Tibial artery (tissue), 4 donors: ENCODE results near the gene HHLA2.

Experiments used
- DNase-seq, 2 donors: peaks; one replicate each; pipeline ENCODE4 v3.0.0-alpha.2; 2019
- H3K27ac ChIP-seq, 2 donors: fragments of 200-600 bp; sonication (generic) in 1 of 2; 1 replicate in 1 of 2; 2 replicates in 1 of 2; pipeline ENCODE4 v1.5.1; 2018 to 2019; ENCODE audit warnings: mild to moderate bottlenecking in 1 of 2
- H3K27me3 ChIP-seq, 2 donors: fragments of 200-600 bp; sonication (generic) in 1 of 2; one replicate each; pipeline versions ENCODE4 v1.5.1 to v1.6.0; 2016 to 2019
- H3K36me3 ChIP-seq, 3 donors: fragments of 200-600 bp; sonication (generic) in 2 of 3; one replicate each; pipeline ENCODE4 v1.5.1; 2016 to 2019; ENCODE audit warnings: mild to moderate bottlenecking in 2 of 3
- H3K4me1 ChIP-seq, 4 donors: fragments of 200-600 bp; sonication (generic) in 2 of 4; 1 replicate in 3 of 4; 2 replicates in 1 of 4; pipeline ENCODE4 v1.5.1; 2016 to 2019
- H3K4me3 ChIP-seq, 2 donors: fragments of 200-600 bp; sonication (generic) in 1 of 2; 1 replicate in 1 of 2; 2 replicates in 1 of 2; pipeline ENCODE4 v1.5.1; 2018 to 2019; ENCODE audit warnings: mild to moderate bottlenecking in 2 of 2
- H3K9me3 ChIP-seq, 3 donors: fragments of 200-600 bp; sonication (generic) in 1 of 3; one replicate each; pipeline ENCODE4 v1.5.1; 2016 to 2019
- intact Hi-C: fragments of 100-400 bp; cut with DNase I; formaldehyde crosslinking; loops from one replicate; pipeline ENCODE4 v1.15.0; 2023; ENCODE audit warnings: low total_unique reads
- TF ChIP-seq, protein P1 (sequence below), 2 experiments: fragments of 200-600 bp in 1 of 2; fragments of 450-650 bp in 1 of 2; IDR thresholded peaks; one replicate each; pipeline ENCODE4 v1.5.1; 2017 to 2019; ENCODE audit warnings: antibody characterized with exemption in 2 of 2, mild to moderate bottlenecking in 1 of 2, moderate library complexity in 1 of 2

The HHLA2 gene

DNA sequence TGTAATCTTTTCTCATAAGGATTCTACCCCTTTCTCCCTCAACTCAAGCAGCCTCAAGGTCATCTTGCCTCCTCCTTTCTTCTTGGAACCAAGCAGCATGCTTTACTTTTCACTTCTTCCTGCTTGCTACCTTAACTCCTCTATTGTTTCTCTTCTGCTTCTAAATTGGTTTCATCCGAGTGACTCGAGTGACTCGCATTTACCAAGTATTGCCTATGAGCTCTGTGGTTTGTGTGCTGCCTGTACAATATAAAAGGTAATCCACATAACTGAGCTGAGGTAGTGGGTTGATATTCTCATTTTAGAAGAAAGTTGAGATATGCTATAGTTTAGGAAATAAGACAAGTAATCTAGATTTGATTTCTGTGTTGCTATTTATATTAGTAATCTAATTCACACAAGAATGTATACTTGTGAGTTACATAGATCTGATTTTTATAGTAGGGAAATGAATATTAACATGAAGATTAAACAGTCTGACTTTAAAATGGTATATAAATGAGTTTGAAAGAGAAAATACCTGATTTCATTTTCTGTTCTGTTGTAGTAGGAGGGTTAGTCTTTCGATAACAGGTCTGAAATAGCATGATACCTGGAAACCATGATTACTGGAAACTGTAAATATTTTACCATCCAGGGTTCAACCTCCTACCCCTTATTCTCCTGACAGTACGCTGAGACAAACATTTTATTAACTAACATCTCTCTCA lies 5.5 kb downstream of the HHLA2 start:
- no peaks in the 10 kb centered on the region for H3K36me3 ChIP-seq
- no peak overlapping the region for H3K27ac ChIP-seq
- H3K4me1 ChIP-seq = peaks cover 0 to 6% (median 0%) of the 10 kb centered on the region in 4 donors
- no peak overlapping the region for H3K4me3 ChIP-seq
- H3K27me3 ChIP-seq = no peaks in the 10 kb centered on the region
- TF ChIP-seq, protein P1, sequence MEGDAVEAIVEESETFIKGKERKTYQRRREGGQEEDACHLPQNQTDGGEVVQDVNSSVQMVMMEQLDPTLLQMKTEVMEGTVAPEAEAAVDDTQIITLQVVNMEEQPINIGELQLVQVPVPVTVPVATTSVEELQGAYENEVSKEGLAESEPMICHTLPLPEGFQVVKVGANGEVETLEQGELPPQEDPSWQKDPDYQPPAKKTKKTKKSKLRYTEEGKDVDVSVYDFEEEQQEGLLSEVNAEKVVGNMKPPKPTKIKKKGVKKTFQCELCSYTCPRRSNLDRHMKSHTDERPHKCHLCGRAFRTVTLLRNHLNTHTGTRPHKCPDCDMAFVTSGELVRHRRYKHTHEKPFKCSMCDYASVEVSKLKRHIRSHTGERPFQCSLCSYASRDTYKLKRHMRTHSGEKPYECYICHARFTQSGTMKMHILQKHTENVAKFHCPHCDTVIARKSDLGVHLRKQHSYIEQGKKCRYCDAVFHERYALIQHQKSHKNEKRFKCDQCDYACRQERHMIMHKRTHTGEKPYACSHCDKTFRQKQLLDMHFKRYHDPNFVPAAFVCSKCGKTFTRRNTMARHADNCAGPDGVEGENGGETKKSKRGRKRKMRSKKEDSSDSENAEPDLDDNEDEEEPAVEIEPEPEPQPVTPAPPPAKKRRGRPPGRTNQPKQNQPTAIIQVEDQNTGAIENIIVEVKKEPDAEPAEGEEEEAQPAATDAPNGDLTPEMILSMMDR (IDR thresholded peaks at IDR 0.05) = no peak
- no peak for DNase-seq
- H3K9me3 ChIP-seq = no peaks in the 10 kb centered on the region
- intact Hi-C loops = no loop called here

DNA sequence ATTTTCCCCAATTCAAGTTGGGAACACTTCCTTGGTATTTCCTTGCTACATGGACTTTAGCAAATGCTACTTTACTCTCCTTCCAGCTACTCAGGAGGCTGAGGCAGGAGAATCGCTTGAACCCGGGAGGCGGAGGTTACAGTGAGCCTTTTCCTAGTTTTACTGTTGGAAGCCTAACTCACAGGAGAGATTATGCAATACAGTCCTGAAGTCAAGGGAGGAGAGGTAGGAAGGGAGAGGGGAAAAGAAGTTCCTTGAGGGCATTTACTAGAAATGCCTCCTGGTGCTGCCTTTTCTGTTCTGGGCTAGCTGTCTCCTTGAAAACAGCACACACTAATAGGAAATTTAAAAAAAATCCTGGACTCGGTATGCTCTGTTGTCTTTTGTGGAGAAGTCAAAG lies 6.2 kb downstream of the HHLA2 start:
- H3K27me3 ChIP-seq = no peaks in the 10 kb centered on the region
- no peak for DNase-seq
- peaks cover 0 to 5% (median 0%) of the 10 kb centered on the region in 4 donors for H3K4me1 ChIP-seq
- no peaks in the 10 kb centered on the region for H3K9me3 ChIP-seq
- intact Hi-C loops = no loop called here
- TF ChIP-seq, protein P1 (IDR thresholded peaks at IDR 0.05) = no peak
- no peaks in the 10 kb centered on the region for H3K36me3 ChIP-seq
- no peak overlapping the region for H3K27ac ChIP-seq
- H3K4me3 ChIP-seq = no peak overlapping the region

DNA sequence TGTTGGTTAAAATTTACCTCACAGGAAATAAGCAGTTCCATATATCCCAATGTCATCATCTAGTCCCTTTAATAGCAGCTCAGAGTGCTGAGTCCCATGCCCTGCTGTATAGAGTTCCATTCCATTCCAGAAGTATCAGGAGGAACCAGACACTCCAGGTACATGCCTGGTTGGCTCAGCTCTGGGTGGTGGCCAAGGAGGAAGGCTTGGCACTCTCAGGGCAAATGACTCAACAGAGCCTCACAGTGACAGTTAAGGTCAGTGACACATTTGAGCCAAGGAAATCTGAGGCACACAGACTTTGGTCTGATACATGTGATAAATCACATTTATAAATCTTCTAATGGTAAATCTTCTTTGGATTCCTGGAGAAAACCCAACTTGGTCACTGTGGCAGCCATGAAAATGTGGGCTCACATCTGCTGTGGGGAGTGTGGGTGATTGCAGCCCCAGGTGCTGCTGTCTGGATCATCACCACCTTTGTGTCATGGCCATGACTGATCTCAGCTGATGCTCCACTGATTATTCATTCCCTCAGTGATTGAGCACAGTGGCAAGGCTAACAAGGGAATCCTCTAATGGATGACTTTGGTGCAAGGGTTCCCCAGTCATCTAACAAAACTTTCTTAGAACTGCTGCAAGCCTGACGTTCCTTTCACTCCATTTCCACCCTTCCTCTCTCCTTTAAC lies 9.3 kb downstream of the HHLA2 start:
- H3K27ac ChIP-seq = no peak overlapping the region
- peaks cover 0 to 7% (median 0%) of the 10 kb centered on the region in 3 donors for H3K9me3 ChIP-seq
- DNase-seq = no peak
- no peak overlapping the region for H3K4me3 ChIP-seq
- no peaks in the 10 kb centered on the region for H3K27me3 ChIP-seq
- intact Hi-C loops = no loop called here
- no peaks in the 10 kb centered on the region for H3K4me1 ChIP-seq
- H3K36me3 ChIP-seq = no peaks in the 10 kb centered on the region
- TF ChIP-seq, protein P1 (IDR thresholded peaks at IDR 0.05) = no peak

DNA sequence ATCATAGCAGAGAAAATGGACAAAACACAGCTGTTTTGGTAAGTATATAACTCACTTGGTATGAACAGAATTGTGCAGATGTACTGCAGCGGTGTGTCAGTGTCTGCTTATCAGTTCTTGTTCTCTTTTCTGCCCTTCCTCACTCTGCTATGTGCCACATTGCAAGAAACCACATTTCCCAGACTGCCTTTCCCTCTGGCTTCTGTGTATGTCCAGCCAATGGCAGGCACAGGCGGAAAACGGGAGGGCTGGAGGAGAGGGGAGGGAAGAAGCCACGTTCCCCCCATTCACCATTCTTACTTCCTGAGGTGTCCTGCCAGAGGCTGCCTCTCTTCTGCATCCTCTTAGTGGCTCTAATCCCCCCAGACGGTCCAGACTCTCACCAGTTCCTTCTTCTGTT lies 15.4 kb downstream of the HHLA2 start:
- DNase-seq = no peak
- intact Hi-C loops = no loop called here
- TF ChIP-seq, protein P1 (IDR thresholded peaks at IDR 0.05) = no peak
- H3K27ac ChIP-seq = no peak overlapping the region
- no peaks in the 10 kb centered on the region for H3K4me1 ChIP-seq
- no peaks in the 10 kb centered on the region for H3K27me3 ChIP-seq
- H3K36me3 ChIP-seq = no peaks in the 10 kb centered on the region
- H3K9me3 ChIP-seq = peaks cover 0 to 7% (median 0%) of the 10 kb centered on the region in 3 donors
- H3K4me3 ChIP-seq = no peak overlapping the region

DNA sequence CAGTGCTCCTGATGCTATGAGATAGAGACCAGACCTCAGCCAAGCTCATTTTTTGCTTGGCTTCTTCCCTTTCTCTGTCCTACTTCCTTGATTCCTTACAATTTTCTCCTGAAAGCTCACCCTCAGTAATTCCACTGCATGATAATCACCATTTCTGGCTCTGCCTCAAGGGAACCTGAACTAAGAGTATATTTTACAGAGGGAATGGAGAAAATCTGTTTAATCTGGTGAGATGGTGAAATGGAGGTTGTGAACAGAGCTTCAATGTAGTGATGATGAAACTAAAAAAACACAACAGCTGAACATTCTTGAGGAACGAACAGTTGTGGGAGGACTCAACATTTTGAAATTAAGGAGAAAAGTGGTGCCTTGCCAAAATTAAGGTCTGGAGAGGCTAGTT lies 16.3 kb downstream of the HHLA2 start:
- H3K9me3 ChIP-seq = peaks cover 0 to 7% (median 0%) of the 10 kb centered on the region in 3 donors
- no peak for DNase-seq
- no peak overlapping the region for H3K27ac ChIP-seq
- H3K4me1 ChIP-seq = no peaks in the 10 kb centered on the region
- no peaks in the 10 kb centered on the region for H3K27me3 ChIP-seq
- intact Hi-C loops = no loop called here
- no peak overlapping the region for H3K4me3 ChIP-seq
- H3K36me3 ChIP-seq = no peaks in the 10 kb centered on the region
- TF ChIP-seq, protein P1 (IDR thresholded peaks at IDR 0.05) = no peak
